ENCODE results near the gene CRADD.

The CRADD gene

DNA sequence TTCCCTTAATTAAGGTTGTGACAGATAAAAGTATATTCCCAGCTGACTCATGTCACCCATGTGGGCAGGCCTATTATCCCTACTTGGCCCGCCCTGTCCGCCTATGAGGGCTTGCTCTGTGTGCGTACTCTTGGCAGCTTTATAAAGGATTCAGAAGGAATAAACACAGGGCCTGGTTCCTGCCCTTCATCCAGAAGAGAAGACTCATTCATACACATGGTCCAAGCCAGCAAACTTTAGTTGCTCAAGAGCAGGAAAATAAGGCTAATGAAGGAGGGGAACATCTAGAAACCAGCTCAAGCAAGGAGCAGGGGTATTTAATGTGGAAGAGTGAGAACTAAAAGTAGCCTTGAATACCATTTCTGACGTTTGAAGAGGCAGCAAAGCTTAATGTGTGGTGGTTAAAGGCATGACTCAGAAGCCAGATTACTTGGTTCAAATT is 141.9 kb downstream of the CRADD start:
- DNase-seq, result no peak

DNA sequence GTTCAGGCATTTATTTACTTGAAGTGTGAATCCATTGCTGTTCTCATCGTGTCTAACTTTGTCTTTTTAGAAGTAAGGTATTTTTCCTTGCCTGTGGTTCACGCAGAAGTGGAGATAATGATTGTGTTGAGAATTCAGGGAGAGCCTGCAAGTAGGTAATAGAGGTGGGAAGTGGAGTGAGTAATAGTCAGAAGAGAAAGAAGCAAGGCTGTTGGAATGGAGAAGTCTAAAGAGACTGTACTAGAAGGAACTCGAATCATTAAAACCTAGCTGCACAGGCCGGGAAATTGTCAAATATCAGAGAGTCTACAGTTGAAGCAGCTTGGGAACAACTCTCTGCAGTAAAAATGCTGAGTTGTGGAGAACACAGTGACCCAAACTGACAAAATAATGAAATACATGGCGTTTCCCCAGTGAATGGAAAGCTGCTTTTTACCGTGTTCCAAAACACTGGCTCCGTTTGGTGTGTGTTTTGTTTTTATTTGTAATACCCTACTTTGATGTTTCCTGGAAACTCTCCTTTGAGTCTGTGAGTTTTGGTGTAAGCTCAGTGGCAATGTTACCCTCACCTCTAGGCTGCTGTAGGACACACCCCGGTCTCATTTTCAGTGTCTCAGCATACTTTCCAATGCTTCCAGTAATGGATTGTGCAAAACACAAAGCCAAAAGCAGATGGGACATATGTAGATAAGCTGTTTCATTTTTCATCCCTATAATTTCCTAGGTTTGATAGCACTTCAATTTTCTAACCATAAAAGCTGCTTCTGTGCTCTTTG is 146.6 kb downstream of the CRADD start:
- DNase-seq, result no peak

DNA sequence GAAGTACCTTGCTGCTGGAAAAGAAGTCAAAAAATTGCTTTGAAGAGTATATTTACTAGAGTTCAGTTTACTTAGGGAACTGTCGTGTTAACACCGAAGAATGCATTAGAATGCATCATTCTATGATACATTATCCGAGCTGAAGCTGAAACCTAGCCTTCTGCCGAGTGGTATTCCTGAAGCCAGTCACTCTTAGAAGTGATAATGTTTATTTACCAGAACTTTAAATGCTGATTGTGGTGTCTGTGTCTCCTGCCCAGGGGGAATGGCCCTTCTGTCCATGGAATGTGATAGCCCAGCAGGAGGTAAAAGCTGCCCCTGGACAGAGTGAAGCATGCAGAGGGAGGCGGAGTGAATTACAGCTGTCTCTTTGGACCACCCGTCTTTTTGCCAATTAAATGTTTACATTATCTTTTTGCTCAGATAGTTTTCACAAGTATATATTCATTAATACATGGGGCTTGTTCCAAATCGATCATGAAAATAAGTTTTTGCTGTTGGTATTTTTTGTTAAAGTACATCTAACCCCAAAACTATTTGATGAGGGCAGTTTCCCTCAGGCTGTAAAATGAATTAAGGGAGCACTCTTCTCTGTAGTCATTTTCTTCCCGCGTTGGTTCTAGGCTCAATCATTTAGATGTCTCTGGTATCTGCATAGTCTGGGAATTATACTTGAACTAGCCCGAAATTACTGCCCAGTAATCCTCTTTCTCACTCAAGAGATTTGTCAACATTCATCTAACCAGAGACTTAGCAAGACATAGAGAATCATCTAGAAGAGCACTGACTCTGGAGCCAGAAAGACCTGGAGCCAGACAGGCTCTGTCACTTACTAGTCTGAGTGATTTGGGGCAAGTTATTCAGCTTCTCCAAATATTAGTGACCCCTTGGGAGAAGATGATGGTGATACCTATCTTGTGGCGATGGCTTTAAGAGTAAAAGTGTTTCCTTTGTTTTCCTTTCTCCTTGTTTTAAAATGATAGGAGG is 147.6 kb downstream of the CRADD start:
- DNase-seq, result no peak

DNA sequence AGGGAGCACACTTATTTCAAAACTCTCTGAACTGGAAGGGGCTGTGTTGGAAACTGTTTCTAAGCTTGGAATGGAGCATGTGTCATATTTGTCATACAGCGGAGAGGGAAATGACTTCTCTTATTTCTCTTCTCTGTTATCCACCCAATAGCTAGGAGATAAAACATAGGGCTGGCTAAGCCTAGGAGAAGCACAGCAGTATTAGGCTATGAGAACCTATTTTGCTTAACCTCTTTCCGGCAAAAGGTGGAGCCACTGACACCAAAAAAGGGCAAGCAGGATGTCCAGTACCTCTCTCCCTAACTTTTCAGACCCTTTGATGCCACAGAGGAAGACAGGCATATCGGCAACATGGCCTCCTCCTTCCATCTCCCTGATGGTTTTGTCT is 148.3 kb downstream of the CRADD start:
- DNase-seq, result no peak

DNA sequence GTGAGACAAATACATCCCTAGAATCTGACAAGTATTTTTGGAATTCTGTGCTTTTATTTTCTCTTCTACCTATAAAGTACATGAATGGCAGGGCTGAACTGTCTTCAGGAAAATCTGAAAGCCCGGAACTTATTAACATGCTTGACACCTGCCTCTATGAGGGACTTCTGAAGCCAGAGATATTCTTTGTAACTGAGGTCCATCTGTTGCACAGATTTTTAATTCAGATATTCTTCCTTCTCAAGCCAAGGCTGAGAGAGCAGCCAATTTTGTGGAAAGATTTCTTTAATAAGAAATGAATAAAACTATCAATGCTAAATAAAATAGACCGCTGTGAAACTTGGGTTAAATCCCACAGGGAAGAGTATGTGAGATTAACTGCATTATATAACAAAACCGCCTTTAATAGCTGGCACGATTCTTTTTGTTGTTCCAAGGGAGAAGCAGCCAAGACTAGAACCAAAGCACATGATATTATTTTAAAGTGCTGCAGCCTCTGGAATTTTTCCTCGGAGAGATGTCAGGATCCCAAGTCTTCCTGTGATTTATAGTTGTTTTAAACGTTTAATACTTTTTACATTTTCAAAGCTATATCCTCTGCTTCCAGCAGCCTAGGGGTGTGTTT is 148.9 kb downstream of the CRADD start:
- no peak for DNase-seq

DNA sequence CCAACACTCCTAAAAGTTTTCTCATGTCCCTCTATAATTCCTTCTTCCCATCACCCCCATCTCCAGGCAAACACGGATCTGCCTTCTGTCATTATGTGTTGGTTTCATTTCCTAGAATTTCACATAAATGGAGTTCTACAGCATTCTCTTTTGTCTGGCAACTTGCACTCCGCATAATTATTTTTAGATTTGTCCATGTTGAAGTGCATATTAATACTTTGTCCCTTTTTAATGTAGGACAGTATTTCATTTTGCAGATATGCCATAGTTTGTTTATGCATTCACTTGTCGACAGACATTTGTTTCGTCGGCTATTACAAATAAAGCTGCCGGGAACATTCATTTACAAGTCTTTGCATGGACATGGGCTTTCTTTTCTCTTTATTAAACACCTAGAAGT is 150.0 kb downstream of the CRADD start:
- DNase-seq, result no peak

DNA sequence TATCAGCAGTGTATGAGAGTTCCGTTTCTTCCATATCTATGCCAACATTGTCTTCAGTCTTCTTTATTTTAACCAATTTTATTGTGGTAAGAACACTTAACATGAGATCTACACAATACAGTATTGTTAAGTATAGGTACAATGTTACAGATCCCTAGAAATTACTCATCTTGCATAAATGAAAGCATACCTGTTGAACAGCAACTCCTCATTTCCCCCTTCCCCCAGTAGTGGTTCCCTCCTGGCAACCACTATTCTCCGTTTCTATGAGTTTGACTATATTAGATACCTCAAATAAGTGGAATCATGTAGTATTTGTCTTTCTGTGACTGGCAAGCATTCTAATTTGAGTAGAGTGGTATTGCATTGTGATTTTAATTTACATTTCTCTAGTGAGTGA is 150.5 kb downstream of the CRADD start:
- no peak for DNase-seq

DNA sequence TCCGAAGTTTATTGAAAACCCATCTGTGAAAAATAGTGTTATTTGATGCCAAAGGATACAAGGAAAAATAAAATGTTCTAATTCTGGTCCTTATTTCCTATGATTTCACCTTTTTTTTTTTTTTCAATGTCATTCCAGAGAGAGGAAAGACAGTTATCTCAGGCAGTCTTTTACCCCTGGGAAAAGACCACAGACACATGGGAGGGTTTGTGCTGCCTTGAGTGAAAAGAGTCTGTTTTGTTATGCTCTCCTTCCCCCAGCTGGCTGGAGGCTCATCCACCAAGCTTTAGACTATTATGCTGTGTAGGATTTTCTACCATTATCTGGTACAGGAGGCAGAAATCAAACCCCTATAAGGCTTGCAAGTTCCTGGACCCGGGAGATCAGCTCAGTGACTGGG is 151.8 kb downstream of the CRADD start:
- no peak for DNase-seq

DNA sequence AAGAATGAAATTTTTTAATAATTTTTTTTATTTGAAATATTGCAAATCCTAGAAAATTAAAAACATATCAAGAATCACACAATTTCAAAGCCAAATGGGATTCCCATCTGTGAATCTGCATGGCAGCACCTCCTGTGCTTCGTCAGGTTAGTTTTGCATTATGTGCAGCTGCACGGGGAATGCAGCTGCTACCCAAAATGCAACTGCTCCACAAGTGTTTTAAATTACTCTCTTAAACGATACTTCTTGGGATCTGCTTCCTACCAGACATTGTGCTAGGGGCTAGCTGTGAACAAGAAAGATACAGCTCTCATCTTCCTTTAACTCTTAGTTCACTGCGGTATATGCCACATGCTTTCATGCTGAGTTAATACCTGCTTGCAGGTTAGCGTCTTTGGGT is 154.2 kb downstream of the CRADD start:
- no peak for DNase-seq

DNA sequence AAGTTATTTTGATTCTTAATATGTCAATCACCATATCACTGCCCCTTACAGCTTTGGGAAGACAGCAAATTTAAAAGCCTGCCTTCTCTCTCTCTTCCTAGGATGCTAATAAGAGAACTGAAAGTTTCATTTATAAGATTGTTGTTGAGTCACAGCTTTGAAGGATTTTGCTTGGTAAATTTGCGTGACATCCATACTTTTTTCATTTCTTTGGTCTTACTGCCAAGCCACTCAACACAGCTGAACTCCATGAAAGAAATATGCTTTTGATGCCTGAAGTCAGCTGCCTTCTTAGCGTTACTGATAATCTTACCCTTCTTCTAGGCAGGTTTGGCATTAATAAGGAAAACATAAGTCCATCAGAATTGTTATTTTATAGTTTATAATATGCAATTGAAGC is 155.0 kb downstream of the CRADD start:
- no peak for DNase-seq

DNA sequence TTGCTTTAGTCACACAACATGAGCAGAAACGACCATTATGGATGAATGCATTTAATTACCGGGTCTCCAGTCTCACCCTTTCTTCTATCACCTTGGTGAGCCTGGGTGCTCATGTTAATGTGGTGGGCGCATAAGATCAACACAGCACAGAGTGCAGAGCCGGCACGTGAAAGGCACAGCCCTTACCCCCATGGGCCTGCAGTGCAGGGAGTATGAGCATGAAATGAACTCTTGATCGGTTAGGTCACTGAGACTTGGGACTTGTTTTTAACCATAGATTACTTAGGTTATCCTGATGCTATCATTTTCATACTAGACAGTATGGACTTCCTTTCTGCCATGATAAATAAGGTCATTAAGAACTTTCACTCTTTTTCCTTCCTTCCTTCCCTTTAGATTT is 156.8 kb downstream of the CRADD start:
- no peak for DNase-seq

DNA sequence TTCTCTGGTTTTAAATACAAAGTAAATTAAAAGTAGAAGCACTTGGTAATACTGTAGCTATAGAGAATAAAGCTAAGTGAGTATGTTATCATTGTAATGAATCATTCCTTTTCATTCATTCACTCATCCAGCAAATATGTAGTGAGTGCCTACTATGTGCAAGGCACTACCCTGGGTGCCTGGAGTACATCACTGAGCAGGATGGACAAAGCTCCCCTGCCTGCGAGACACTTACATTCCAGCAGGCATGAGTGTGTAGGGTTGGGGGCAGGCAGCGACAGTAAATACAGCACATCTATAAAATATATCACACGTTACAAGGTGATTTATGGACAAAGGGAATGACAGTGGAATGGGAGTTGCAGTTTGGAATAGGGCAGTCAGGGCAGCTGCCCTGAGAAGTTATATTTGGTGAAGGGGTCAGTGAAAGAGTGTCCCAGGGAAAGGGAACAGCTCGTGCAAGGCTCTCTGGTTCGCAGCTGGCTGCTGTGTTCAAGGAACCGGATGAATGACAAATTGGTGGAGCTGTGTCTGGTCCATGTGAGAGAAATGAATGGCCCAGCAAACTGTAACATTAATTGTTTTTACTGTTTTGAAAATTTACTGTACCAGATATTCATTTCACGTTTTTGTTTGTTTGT is 159.6 kb downstream of the CRADD start:
- DNase-seq, result no peak

DNA sequence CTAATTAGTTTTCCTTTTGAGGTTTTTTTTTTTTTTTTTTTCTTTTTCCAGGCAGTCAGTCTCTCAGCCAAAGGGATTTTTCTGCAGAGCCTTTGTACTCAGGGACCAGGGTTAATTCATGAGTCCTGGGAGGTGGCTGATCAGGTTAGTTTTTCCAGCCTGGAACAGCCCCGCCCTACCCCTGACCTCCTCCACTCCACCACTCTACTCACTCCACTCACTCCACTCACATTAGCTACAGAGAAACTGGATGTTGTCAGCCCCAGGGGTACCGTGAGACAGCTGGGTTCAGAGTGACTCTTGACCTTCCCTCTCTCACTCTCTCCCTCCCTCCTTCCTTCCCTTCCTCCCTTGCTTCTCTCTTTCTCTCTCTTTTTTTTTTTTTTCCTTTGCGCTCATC is 161.0 kb downstream of the CRADD start:
- DNase-seq, result no peak

DNA sequence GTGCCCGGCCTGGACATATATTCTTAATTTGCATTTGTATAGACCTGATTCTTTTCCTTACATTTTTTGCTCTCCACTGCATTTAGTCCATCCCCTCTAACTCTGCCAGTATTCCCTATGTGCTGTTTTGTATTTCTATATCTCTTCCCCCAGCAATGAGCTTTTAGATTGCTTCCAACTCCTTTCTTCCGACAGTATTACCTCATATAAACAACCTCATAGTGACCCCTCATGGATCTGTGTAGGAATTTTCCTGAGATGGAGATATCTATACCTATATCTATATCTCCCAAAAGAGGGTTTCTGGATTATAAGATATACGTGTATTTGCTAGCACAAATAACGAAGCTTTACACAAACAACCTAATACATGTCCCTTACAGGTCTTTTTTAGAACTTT is 161.9 kb downstream of the CRADD start:
- DNase-seq, result no peak

DNA sequence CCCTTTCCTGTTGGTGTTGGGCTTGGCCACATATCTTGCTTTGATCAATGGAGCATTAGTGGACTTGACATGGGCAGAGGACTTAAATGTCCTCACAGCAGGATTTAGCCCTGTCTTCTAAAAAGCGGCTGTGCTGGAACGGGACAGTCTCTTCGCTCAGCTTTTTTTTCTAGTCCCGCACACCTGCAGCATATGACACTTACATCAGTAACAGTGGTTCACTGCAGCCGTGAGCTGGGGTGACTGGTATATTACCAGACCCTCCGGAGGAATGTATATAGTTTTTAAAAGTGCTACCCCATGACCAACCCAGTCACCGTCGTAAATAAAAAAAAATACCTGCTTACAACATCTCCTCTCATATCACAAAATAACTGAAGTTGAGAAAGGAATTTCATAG is 164.5 kb downstream of the CRADD start:
- DNase-seq, result no peak

DNA sequence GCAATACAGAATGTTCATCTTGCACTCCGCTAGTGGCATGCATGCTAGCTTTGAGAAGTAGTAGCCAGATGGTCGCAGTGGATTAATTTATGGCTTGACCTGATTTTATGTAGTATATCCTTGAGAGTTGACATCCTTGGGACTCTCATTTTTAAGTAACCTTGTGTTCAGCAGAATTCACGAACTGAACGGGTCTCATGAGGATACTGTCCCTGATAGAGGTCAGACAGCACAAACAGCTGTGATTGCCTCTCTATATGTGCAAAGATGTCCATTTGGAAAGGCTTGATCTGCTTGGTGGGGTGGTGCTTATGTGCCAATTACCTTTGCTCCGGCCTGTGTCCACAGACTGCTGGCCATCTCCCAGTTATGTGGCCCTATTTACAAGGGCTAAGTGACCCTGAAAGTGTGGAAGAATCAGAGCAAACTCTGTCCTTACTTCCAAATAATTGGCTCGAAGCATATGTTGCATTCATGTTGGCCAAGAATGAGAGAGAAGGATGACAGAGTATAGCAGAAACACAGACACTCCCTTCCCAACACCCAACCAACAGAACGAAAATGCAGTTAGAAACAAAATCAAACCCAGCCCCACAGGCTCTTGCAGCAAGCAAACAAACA is 167.1 kb downstream of the CRADD start:
- DNase-seq, result no peak

DNA sequence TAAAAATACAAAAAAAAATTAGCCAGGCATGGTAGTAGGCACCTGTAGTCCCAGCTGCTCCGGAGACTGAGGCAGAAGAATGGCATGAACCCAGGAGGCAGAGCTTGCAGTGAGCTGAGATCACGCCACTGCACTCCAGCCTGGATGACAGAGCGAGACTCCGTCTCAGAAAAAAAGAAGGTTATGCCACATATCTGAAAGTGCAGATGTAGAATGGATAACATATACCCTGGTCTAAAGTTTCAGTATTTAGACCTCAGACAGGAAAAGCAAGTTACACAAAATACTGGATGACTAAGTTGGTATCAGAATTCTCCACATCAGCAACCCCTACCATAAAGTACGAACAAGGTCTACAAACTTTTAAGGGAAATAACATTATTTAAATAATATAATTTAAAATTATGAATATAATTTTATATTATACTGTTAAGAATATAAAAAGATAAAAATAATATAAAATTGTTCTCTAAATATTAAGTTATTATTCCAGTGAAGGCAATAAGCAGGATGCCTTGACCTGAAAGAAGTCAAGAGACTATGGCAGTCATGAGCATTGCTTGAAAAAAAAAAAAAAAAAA is 169.9 kb downstream of the CRADD start:
- no peak for DNase-seq

DNA sequence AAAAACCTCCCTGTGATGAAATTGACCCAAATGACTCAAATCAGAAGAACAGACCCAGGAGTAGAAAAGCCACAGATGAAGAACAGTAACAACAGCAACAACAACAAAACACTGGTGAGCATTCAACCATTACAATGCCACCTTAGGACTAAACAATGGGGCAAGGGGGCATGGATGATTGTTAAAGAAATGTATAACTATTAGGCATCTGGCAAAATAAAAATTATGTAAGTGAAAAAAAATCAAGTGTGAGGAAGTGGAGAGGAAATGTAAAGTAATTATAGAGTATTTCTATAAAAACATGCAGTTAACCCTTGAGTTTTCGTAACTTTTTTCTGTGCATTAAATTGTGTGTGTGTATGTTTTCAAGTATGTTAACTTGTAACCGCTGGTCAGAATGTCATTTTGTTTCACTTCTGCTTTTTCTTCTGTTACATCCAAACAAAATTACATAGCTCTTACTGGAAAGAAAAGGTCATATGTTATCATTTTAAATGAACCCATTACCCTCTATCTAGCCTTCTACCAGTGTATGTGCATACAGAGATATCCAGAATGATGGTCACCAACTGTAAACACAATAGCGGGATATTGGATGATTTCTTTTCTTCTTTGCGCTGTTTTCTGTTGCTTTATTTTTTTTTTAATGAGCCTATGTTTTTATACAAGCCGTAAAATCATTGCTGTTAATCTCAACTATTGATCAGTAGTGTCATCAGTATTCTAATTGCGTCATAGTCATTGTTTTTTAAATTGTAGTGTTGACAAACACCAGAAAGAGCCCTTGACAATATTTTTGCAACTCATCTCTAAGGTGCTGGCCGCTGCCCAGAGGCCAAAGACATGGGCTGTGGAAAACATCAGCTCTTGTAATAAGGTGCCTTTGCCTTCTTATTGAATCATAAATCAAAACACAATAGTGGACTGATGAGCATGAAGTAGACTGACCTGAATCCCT is 170.6 kb downstream of the CRADD start:
- DNase-seq, result no peak

DNA sequence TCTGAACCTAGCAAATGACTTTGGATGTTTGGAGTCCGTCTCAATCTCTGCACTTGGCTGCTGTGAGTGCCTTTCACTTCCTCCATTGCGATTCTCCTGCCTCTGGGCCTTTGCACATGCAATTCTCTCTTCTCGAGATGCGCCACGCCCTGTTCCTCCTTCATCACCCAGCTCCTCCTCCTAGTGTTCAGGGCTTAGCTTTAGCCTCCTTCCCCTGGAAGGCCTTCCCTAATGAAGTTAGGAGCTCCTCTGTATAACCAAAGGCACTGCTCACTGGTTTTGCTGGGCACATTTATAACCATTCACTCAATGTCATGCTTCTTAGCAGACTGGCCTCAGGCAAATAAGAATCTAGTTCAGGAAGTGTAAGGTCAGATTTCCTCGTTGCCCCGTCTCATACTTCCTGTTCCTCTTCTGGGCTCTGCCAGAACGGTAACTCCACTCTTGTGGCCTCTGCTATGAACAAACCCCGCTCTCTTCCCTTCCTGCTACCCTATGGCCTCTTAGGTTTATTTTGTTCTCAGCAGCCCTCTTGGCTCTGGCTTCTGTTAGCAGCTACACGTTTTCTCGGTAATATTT is 171.4 kb downstream of the CRADD start:
- DNase-seq, result no peak

DNA sequence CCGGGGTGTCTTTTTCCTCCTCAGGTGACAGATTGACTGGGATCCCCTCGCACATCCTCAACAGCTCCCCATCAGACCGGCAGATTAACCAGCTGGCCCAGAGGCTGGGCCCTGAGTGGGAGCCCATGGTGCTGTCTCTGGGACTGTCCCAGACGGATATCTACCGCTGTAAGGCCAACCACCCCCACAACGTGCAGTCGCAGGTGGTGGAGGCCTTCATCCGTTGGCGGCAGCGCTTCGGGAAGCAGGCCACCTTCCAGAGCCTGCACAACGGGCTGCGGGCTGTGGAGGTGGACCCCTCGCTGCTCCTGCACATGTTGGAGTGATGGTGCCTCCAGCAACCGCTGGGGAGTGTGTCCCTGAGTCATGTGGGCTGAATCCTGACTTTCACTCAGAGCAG is 172.8 kb downstream of the CRADD start:
- DNase-seq, result no peak

All from activated T-cell treated with anti-CD3 and anti-CD28 coated beads for 4 hours (primary cell).